ENCODE measurements around the gene MAGEA3.

GRCh38 chrX:152652060-152652459 lies 46.5 kb upstream of the MAGEA3 start:
- no peak for TF ChIP-seq CTCF (IDR thresholded peaks at IDR 0.05)
- no peak for TF ChIP-seq POLR2A (IDR thresholded peaks at IDR 0.05)
